Mesothelial cell of epicardium (in vitro differentiated cells): ENCODE results near the gene CMIP. TPM values are rescaled to one million over a fixed set of nuclear protein-coding genes. Genes with fewer than 3 reads are reported as not detected.

Experiments used
- DNase-seq, 2 experiments: peaks; one replicate each; pipeline ENCODE4 v3.0.0; 2021; ENCODE audit warnings: low spot score in 2 of 2; ENCODE audit not compliant: unreplicated experiment in 2 of 2
- H3K27ac Mint-ChIP-seq: 2 replicates; pipeline ENCODE4 v1.8.0; 2021; ENCODE audit warnings: mixed read lengths
- H3K27me3 Mint-ChIP-seq: 2 replicates; pipeline ENCODE4 v1.8.0; 2021; ENCODE audit warnings: low read depth, mixed read lengths
- H3K36me3 Mint-ChIP-seq: 2 replicates; pipeline ENCODE4 v1.8.0; 2021; ENCODE audit warnings: mixed read lengths
- H3K4me1 Mint-ChIP-seq: 2 replicates; pipeline ENCODE4 v1.8.0; 2021; ENCODE audit warnings: mixed read lengths
- H3K4me3 Mint-ChIP-seq: 2 replicates; pipeline ENCODE4 v1.8.0; 2021; ENCODE audit warnings: mild to moderate bottlenecking, moderate library complexity, mixed read lengths
- H3K9me3 Mint-ChIP-seq: 2 replicates; pipeline ENCODE4 v1.8.0; 2021; ENCODE audit warnings: mixed read lengths
- CTCF ChIP-seq: fragments of 200-600 bp; sonication (generic); IDR thresholded peaks from one replicate; pipeline ENCODE4 v1.5.0; 2021; ENCODE audit warnings: antibody characterized with exemption; ENCODE audit not compliant: unreplicated experiment
- total RNA-seq: library from RNA; stranded (reverse); gene quantifications from 3 replicates; pipeline ENCODE4 v1.2.1, GENCODE V29; 2021

Gene CMIP
- total RNA-seq, 1 donor from 2014 or later: 71.0 TPM

- H3K27me3 Mint-ChIP-seq: no peaks in the 10 kb centered on the region
- no peak overlapping the region for H3K27ac Mint-ChIP-seq
Observed at GRCh38 chr16:81692021-81692420, 247.4 kb downstream of the CMIP start.

GRCh38 chr16:81692571-81692970 lies 248.0 kb downstream of the CMIP start:
- Mint-ChIP-seq H3K9me3 (no peaks in the 10 kb centered on the region), H3K4me3 (no peak overlapping the region), H3K36me3 (peaks cover 32% of the 10 kb centered on the region), H3K4me1 (peaks cover 12% of the 10 kb centered on the region), H3K27ac (peak overlapping the region; percentile 21), H3K27me3 (no peaks in the 10 kb centered on the region)
- no peak for TF ChIP-seq CTCF
- DNase-seq: no peak

More at GRCh38 chr16:81692021-81692420, 247.4 kb downstream of the CMIP start:
- H3K4me1 Mint-ChIP-seq: peaks cover 12% of the 10 kb centered on the region
- H3K9me3 Mint-ChIP-seq: no peaks in the 10 kb centered on the region
- TF ChIP-seq CTCF: no peak
- no peak overlapping the region for H3K4me3 Mint-ChIP-seq
- DNase-seq: no peak
- H3K36me3 Mint-ChIP-seq: peaks cover 32% of the 10 kb centered on the region

GRCh38 chr16:81693041-81693743 lies 248.6 kb downstream of the CMIP start:
- Mint-ChIP-seq H3K4me3 (no peak overlapping the region), H3K36me3 (peaks cover 32% of the 10 kb centered on the region), H3K9me3 (no peaks in the 10 kb centered on the region), H3K4me1 (peaks cover 12% of the 10 kb centered on the region), H3K27me3 (no peaks in the 10 kb centered on the region), H3K27ac (peak overlapping the region; percentile 21)
- TF ChIP-seq CTCF: no peak
- DNase-seq: no peak

- no peak for DNase-seq
- Mint-ChIP-seq H3K36me3 (peaks cover 35% of the 10 kb centered on the region), H3K27ac (peak overlapping the region; percentile 88), H3K27me3 (no peaks in the 10 kb centered on the region), H3K9me3 (no peaks in the 10 kb centered on the region), H3K4me1 (peaks cover 12% of the 10 kb centered on the region), H3K4me3 (no peak overlapping the region)
- TF ChIP-seq CTCF: no peak
Observed at GRCh38 chr16:81693744-81694303, 249.2 kb downstream of the CMIP start.

- no peaks in the 10 kb centered on the region for H3K9me3 Mint-ChIP-seq
- no peak for DNase-seq
- no peak for TF ChIP-seq CTCF
- peak overlapping the region; percentile 88 for H3K27ac Mint-ChIP-seq
- peaks cover 31% of the 10 kb centered on the region for H3K36me3 Mint-ChIP-seq
- H3K27me3 Mint-ChIP-seq: no peaks in the 10 kb centered on the region
- peaks cover 12% of the 10 kb centered on the region for H3K4me1 Mint-ChIP-seq
- no peak overlapping the region for H3K4me3 Mint-ChIP-seq
Observed at GRCh38 chr16:81694494-81695280, 250.1 kb downstream of the CMIP start.
